HG03342 (cell line): ENCODE data around the gene MRPL3.
"Not testable (repeated sequence)": the region's sequence is repeated elsewhere in the genome, so short reads cannot be mapped to it uniquely, and the experiment has no call there.

Experiments used
- ATAC-seq: cut with Tn5 transposase; IDR thresholded peaks from one replicate; pipeline ENCODE4 v1.9.1; 2021; ENCODE audit warnings: mild to moderate bottlenecking, moderate library complexity; ENCODE audit not compliant: unreplicated experiment

The MRPL3 gene

GRCh38 chr3:131501949-131502348 is 822 bp downstream of the MRPL3 start:
- ATAC-seq: no peak

GRCh38 chr3:131494706-131495105 is 8.1 kb downstream of the MRPL3 start:
- no peak for ATAC-seq

GRCh38 chr3:131491775-131492174 is 11.0 kb downstream of the MRPL3 start:
- no peak for ATAC-seq

DNA sequence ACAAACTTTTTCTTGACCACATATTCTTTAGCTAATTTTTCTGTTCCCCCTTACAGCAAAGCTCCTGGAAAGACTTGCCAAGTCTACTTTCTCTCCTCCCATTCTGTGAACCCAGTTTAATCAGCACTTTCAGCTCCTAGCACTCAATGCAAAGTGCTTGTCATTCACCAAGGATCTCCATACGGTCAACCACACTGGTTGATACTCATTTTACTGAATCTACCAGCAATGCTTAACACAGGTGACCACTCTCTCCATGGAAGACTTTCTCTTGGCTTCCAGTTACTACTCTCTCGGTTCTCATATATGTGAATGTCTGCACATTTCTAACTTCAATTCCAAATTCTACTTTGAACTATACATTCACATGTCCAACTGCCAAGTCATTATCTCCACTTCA is 11.7 kb downstream of the MRPL3 start:
- no peak for ATAC-seq

DNA sequence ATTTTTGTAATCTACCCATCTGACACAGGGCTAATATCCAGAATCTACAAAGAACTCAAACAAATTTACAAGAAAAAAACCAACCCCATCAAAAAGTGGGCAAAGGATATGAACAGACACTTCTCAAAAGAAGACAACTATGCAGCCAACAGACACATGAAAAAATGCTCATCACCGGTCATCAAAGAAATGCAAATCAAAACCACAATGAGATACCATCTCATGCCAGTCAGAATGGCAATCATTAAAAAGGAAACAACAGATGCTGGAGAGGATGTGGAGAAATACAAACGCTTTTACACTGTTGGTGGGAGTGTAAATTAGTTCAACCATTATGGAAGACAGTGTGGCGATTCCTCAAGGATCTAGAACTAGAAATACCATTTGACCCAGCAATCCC is 16.2 kb downstream of the MRPL3 start:
- not testable (repeated sequence) for ATAC-seq

GRCh38 chr3:131485119-131485518 is 17.7 kb downstream of the MRPL3 start:
- no peak for ATAC-seq

DNA sequence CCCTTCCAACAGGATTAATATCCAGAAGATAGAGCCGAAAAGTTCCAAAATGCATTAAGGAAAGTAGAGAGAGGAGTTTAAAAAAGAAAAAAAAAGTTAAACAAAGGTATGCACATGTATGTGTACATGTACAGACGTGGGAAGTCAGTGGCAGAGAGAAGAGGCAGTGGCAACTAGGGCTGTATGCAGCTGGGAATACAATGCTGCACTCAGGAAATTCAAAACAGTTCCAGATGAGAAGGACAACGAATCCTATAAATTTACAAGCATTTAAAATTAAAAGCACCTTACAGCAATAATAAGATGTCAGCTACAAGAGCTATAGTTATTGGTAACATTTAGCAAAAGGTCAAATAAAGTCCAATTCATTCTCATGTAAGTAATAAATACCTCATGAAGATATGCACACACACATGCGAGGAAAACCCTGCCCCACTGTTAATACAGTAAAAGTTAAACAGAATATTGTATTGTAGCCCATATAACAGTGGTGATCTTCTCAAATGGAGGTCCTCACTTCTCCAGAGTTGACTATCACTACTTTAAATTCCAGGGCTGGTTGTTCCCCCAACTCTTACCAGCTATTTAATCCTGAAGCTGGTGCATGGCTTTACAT is 18.2 kb downstream of the MRPL3 start:
- no peak for ATAC-seq

GRCh38 chr3:131480116-131480515 is 22.7 kb downstream of the MRPL3 start:
- no peak for ATAC-seq

- no peak for ATAC-seq
These were observed 25.0 kb downstream of the MRPL3 start for GRCh38 chr3:131477813-131478212.

DNA sequence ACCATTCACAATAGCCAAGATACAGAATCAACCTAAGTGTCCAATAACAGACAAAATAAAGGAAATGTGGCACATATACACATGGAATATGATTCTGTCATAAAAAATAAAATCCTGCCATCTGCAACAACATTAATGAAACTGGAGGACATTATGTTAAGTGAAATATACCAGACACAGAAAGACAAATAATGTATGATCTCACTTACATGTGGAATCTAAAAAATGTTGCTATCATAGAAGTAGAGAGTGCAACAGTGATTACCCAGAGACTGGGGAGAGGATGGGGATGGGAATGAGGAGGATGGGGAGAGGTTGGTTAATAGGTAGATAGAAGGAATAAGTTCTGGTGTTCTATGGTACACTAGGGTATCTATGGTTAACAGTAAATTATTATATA is 28.7 kb downstream of the MRPL3 start:
- no peak for ATAC-seq

DNA sequence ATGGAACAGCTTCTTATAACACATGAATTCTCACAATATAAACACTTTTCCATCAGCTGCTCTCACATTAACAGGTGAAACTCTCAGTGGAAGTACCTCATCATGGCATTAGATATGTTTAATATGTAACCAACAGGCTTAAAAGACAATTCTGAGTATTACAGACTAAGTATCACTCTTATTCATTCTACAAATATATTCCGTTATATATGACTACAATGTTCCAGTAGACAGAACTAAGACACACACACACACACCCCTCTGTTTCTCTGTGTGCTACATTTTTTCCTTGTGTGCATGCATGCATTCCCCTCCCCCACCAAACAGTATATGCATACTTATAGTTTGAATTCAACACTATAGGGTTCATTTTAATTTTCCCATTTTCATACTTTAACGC is 32.4 kb downstream of the MRPL3 start:
- ATAC-seq: no peak

DNA sequence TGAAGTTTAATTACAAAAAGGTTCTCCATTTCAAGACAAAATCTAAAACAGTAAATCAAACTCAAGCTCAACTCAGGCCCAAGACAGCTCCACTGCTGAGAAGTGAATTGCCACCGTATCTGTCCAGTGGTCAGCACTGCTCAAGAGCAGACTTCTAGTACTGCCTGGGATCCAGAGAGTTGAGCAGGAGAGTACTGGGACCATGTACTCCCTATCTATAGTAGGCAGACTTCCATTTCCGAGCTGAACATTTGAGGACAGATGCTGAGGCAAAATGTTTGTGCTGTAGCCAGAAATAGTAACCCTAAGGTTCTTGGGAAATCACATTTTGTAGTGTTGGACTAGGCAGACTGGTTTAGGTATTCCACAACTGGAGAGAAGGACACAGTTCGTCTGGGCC is 44.1 kb downstream of the MRPL3 start:
- ATAC-seq: no peak

- ATAC-seq: no peak
These were observed 45.6 kb downstream of the MRPL3 start for GRCh38 chr3:131457220-131457619.

DNA sequence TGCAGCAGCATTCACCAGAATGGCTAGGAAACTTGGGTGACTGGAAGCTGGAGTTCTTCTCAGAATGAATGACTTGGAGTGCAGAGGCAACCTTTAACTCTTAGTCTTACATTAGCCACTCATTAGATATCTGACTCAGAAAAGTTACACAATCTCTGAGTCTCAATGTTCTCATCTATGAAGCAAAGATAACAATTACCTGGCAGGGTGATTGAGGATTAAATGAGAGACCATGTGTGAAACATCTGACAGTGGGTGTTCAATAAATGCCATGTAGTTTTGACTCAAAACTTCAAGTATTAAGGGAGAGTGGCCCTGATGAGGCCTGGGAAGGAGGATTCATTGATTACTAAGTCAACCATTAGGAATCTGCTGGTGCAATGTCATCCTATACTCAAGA is 48.3 kb downstream of the MRPL3 start:
- no peak for ATAC-seq

DNA sequence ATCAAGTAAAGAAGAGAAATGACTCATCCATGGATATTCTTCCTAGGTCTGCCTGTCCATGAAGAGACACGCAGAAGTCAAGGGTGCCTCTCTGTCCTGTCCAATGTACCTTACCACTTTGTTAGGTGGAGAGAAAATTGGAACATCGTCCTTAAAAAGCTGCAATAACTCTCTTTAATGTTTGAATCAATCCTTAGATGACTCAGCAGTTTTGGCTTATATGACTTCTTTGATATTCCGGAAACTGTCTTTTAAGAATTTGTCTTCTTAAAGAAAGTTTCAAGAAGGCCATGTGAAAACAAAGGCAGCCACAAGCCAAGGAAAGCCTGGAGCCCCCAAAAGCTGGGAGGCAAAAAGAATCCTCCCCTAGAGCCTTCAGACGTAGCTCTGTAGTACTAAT is 49.2 kb downstream of the MRPL3 start:
- no peak for ATAC-seq

DNA sequence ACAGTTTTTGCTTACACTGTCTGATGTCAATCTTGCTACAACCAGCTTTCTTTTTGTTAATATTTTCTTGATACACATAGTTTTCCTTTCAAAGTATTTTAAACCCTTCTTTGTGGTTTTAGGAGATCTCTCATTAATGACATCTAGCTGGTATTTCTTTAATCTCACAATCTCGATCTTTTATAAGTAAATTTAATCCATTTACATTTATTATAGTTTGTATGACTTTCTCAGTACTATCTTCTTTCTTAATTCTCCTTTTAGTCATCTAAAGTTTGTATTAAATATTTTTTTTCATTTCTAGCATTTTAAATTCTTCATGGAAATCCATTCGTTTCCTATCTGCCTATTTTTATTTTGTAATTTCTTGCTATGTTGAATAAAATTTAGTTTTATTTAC is 55.4 kb downstream of the MRPL3 start:
- ATAC-seq: no peak

DNA sequence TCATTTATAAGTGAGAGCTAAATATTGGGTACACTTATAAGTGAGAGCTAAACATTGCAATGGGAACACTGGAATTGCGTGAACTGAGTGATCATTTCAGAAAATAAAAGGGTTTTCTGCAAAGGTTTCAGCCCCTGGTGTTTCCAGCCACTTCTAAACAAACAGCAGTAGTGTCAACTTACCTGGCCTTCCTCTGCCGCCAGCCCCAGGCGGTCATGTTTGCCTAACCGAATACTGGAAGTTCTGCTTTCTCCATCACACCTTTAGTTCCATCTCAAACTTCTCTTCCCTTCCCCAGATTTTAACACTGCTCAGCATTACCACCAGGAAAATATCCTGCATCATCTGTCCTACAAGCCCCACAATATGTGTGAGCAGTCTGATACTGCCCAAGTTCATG is 58.6 kb downstream of the MRPL3 start:
- no peak for ATAC-seq

- ATAC-seq: no peak
These were observed 63.7 kb downstream of the MRPL3 start for GRCh38 chr3:131439084-131439483.

GRCh38 chr3:131435000-131435399 is 67.8 kb downstream of the MRPL3 start:
- ATAC-seq: no peak

DNA sequence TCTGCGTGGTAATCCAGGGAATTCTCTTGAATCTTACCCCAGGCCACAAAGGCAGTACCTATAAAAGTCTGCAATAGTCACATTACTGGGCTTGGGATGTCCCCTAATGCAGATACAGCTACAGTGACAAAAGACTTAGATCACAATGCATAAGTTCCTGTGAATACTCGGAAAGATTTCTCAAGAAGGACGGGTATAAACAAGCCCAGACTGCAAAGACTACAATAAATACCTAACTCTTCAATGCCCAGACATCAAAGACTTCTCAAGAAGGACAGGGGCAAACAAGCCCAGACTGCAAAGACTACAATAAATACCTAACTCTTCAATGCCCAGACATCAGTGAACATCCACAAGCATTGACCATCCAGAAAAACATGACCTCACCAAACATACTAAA is 70.3 kb downstream of the MRPL3 start:
- ATAC-seq: no peak

DNA sequence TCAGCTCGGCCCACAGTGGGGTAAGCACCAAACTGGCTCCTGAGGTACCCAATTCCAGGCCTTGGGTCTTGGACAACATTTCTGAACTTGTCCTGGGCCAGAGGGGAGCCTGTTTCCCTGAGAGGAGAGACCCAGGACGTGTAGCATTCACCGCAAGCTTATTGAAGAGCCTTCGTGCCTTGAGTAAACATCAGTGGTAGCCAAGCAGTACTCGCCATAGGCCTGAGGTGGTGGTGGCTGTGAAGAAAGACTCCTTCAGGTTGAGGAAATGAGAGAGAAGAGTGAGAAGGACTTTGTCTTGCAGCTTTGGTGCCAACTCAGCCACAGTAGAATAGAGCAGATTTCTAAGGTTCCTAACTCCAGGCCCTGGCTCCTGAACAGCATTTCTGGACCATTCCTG is 71.0 kb downstream of the MRPL3 start:
- no peak for ATAC-seq

- no peak for ATAC-seq
These were observed 75.5 kb downstream of the MRPL3 start for GRCh38 chr3:131427226-131427625.

DNA sequence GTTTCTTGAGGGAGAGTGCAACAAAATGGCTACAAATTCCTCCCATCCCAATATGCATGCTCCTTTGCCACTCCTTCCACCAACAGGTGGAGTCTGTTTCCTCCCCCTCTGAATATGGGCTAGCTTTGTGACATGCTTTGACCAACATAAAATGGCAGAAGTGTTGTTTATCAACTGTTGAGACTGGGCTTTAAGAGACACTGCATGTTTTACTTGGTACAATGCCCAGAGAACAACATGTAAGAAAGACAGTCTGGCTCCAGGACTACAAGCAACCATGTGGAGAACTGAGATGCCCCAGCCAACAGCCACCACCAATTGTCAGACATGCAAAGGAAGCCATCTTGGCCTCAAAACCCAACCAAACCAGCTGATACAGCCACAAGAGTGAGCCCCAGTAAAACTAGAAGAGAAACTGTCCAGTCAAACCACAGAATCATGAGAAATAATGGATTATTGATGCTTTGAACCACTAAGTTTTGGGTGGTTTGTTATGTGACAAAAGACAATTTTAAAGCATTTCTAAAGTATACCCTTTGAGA is 80.7 kb downstream of the MRPL3 start:
- no peak for ATAC-seq
